Panc1 (cell line): ENCODE results near the gene ADGRV1. TPM values are rescaled to one million over a fixed set of nuclear protein-coding genes. Genes with fewer than 3 reads are reported as not detected.

ENCODE experiments used
- ATAC-seq: fragments of 200-7000 bp; cut with Tn5 transposase; 2 replicates; pipeline ENCODE4 v1.9.1; 2020; ENCODE audit warnings: mild to moderate bottlenecking, moderate library complexity
- BruUV-seq: library from RNA; stranded (reverse); fragments of 400-500 nt; replicated peaks from 2 replicates; lab custom pipeline; 2021; lab: Mats Ljungman, UMichigan
- CTCF ChIA-PET: fragments of 300-600 bp; sonication (Branson Sonifier 250); formaldehyde crosslinking; loops from one replicate; lab custom pipeline; 2022; ENCODE audit warnings: antibody characterized with exemption; lab: Charles Lee
- POLR2A ChIA-PET: fragments of 300-600 bp; sonication (Branson Sonifier 250); formaldehyde crosslinking; loops from one replicate; lab custom pipeline; 2022; ENCODE audit warnings: antibody characterized with exemption; lab: Charles Lee
- DNase-seq: peaks from one replicate; pipeline ENCODE4 v3.0.0-alpha.2; 2010; ENCODE audit warnings: low read depth, low spot score
- H3K27ac ChIP-seq: 2 replicates; pipeline ENCODE4 v1.5.1; 2011; ENCODE audit warnings: mild to moderate bottlenecking, low read length, inconsistent platforms
- H3K27me3 ChIP-seq: fragments of 200-500 bp; sonication (Bioruptor generic); 2 replicates; pipeline ENCODE4 v1.6.0; 2014; ENCODE audit warnings: low read length, inconsistent platforms; ENCODE audit not compliant: control insufficient read depth, insufficient read depth
- H3K36me3 ChIP-seq: fragments of 200-500 bp; sonication (Bioruptor generic); 2 replicates; pipeline ENCODE4 v1.5.1; 2014; ENCODE audit warnings: inconsistent platforms, mild to moderate bottlenecking, low read length, moderate library complexity; ENCODE audit not compliant: control insufficient read depth, insufficient read depth
- H3K4me1 ChIP-seq: 2 replicates; pipeline ENCODE4 v1.5.1; 2011; ENCODE audit warnings: inconsistent platforms, mild to moderate bottlenecking, low read length, moderate library complexity; ENCODE audit not compliant: control insufficient read depth, insufficient read depth
- H3K4me3 ChIP-seq, 2 experiments: 2 replicates each; pipeline ENCODE4 v1.5.1; 2011 to 2012; ENCODE audit warnings: low read depth in 2 of 2, low read length in 2 of 2, mild to moderate bottlenecking in 2 of 2, inconsistent platforms in 1 of 2, moderate library complexity in 1 of 2
- H3K9me3 ChIP-seq: fragments of 200-500 bp; sonication (Bioruptor generic); 2 replicates; pipeline ENCODE4 v1.5.1; 2014; ENCODE audit warnings: low read depth, mild to moderate bottlenecking, inconsistent platforms, low read length, moderate library complexity; ENCODE audit not compliant: control insufficient read depth, insufficient read depth
- POLR2AphosphoS5 ChIP-seq: IDR thresholded peaks from 2 replicates; pipeline ENCODE4 v1.6.1; 2012; ENCODE audit warnings: mild to moderate bottlenecking, low read depth, low read length, moderate library complexity
- SIN3A ChIP-seq: IDR thresholded peaks from 2 replicates; pipeline ENCODE4 v1.6.1; 2012; ENCODE audit warnings: low read depth, mild to moderate bottlenecking, low read length, moderate library complexity, borderline replicate concordance; ENCODE audit not compliant: insufficient read depth
- TCF7L2 ChIP-seq: IDR thresholded peaks from 2 replicates; pipeline ENCODE4 v1.6.1; 2011; ENCODE audit warnings: mild to moderate bottlenecking, low read depth, low read length, inconsistent platforms
- in situ Hi-C: cut with HindIII; loops from 2 replicates; pipeline ENCODE4 v1.10.0; 2016; ENCODE audit warnings: low sequenced_read_pairs, low pct_unique_long_range_greater_than_20kb
- intact Hi-C: fragments of 100-400 bp; cut with micrococcal nuclease; formaldehyde crosslinking; loops from one replicate; pipeline ENCODE4 v1.10.0; 2022; ENCODE audit not compliant: unreplicated experiment
- total RNA-seq: library from RNA; stranded (reverse); gene quantifications from one replicate; pipeline ENCODE4 v1.2.1, GENCODE V29; 2021; ENCODE audit not compliant: unreplicated experiment
- TF ChIP-seq, protein P1 (sequence below), 2 experiments: IDR thresholded peaks; 2 replicates each; pipeline ENCODE4 v1.6.1; 2011 to 2012; ENCODE audit warnings: low read depth in 2 of 2, control low read depth in 1 of 2, low read length in 1 of 2, mild to moderate bottlenecking in 1 of 2, moderate library complexity in 1 of 2; ENCODE audit not compliant: insufficient read depth in 1 of 2
- TF ChIP-seq, protein P2 (sequence below): fragments of 450-650 bp; IDR thresholded peaks from 2 replicates; pipeline ENCODE4 v1.5.1; 2017; ENCODE audit warnings: mild to moderate bottlenecking

ADGRV1 gene
- total RNA-seq, 1 experiment from 2014 or later = 0.49 TPM

DNA sequence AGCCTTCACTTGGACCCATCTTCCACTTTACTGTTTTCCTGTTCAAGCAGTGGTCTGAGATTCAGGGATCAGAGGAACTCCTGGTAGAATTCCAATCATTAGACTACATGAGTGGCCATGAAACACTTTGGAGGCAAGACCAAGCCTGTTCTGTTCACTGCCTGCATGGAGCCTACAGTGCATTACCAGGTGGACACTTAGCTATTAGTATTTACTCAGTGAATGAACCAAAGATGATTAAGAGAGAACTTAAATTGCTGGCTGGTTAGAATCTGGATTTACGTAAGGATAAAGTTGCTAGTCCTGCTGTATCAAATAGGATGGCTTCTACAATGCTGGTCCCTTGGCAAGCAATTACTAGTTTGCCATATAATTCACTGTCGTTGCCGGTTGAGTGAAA, 579.0 kb downstream of the ADGRV1 start:
- BruUV-seq = no TSS peak
- TF ChIP-seq, protein P1, sequence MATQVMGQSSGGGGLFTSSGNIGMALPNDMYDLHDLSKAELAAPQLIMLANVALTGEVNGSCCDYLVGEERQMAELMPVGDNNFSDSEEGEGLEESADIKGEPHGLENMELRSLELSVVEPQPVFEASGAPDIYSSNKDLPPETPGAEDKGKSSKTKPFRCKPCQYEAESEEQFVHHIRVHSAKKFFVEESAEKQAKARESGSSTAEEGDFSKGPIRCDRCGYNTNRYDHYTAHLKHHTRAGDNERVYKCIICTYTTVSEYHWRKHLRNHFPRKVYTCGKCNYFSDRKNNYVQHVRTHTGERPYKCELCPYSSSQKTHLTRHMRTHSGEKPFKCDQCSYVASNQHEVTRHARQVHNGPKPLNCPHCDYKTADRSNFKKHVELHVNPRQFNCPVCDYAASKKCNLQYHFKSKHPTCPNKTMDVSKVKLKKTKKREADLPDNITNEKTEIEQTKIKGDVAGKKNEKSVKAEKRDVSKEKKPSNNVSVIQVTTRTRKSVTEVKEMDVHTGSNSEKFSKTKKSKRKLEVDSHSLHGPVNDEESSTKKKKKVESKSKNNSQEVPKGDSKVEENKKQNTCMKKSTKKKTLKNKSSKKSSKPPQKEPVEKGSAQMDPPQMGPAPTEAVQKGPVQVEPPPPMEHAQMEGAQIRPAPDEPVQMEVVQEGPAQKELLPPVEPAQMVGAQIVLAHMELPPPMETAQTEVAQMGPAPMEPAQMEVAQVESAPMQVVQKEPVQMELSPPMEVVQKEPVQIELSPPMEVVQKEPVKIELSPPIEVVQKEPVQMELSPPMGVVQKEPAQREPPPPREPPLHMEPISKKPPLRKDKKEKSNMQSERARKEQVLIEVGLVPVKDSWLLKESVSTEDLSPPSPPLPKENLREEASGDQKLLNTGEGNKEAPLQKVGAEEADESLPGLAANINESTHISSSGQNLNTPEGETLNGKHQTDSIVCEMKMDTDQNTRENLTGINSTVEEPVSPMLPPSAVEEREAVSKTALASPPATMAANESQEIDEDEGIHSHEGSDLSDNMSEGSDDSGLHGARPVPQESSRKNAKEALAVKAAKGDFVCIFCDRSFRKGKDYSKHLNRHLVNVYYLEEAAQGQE (IDR thresholded peaks at IDR 0.05; ENCODE audit: insufficient read depth in 1 of 2, low read depth in 2 of 2, low read length in 1 of 2) = no peak
- TF ChIP-seq TCF7L2 = no peak
- TF ChIP-seq POLR2AphosphoS5 = no peak
- no peak for TF ChIP-seq SIN3A
- TF ChIP-seq, protein P2, sequence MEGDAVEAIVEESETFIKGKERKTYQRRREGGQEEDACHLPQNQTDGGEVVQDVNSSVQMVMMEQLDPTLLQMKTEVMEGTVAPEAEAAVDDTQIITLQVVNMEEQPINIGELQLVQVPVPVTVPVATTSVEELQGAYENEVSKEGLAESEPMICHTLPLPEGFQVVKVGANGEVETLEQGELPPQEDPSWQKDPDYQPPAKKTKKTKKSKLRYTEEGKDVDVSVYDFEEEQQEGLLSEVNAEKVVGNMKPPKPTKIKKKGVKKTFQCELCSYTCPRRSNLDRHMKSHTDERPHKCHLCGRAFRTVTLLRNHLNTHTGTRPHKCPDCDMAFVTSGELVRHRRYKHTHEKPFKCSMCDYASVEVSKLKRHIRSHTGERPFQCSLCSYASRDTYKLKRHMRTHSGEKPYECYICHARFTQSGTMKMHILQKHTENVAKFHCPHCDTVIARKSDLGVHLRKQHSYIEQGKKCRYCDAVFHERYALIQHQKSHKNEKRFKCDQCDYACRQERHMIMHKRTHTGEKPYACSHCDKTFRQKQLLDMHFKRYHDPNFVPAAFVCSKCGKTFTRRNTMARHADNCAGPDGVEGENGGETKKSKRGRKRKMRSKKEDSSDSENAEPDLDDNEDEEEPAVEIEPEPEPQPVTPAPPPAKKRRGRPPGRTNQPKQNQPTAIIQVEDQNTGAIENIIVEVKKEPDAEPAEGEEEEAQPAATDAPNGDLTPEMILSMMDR = no peak
- ATAC-seq (no peak), DNase-seq (no peak)
- H3K27me3 ChIP-seq = no peaks in the 10 kb centered on the region
- ChIA-PET POLR2A (no interaction called here), CTCF (no interaction called here)
- intact Hi-C loops (no loop called here), in situ Hi-C loops (no loop called here)
- H3K9me3 ChIP-seq = no peaks in the 10 kb centered on the region
- no peaks in the 10 kb centered on the region; the same call in 1 of the 2 replicates for H3K4me1 ChIP-seq
- no peak overlapping the region for H3K4me3 ChIP-seq
- no peak overlapping the region for H3K27ac ChIP-seq
- no peaks in the 10 kb centered on the region for H3K36me3 ChIP-seq

DNA sequence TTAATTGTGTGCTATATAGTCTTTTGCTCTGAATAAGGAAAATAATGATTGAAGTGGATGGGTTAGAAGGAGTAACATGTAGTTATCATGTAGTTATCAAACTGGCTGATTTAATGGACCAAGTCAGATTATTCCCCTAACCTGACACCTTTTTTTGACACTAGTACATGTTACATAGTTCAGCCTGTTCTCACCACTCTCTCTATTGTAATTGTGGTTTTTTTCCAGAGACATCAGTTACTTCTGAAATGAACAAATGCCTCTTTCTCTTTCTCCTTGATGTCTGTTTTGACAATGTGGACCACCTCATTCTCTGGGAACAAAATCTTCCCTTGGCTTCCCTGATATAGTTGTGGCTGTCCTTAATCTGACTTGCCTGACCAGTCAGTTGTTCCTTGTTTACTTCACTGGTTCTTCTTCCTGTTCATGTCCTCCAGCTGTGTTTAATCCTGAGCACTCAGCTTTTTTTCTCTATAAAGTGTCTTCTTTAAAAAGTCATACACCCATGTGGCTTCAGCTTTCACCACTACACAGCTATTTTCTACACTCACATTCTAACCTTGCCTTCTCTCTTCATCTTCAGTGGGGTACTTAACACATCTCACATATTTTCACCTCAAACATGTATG, 581.1 kb downstream of the ADGRV1 start:
- H3K4me3 ChIP-seq = no peak overlapping the region
- H3K36me3 ChIP-seq = no peaks in the 10 kb centered on the region
- in situ Hi-C loops = no loop called here
- no peak for TF ChIP-seq TCF7L2
- no peaks in the 10 kb centered on the region for H3K27me3 ChIP-seq
- no TSS peak for BruUV-seq
- intact Hi-C loops = no loop called here
- DNase-seq (no peak), ATAC-seq (no peak)
- ChIA-PET CTCF (interaction anchor here (0.6 kb wide), 1 partner anchor 293 kb away, joined by 3 read pairs; no protein-coding TSS in a partner anchor), POLR2A (no interaction called here)
- no peaks in the 10 kb centered on the region; the same call in 1 of the 2 replicates for H3K4me1 ChIP-seq
- H3K27ac ChIP-seq = no peak overlapping the region
- no peaks in the 10 kb centered on the region for H3K9me3 ChIP-seq

DNA sequence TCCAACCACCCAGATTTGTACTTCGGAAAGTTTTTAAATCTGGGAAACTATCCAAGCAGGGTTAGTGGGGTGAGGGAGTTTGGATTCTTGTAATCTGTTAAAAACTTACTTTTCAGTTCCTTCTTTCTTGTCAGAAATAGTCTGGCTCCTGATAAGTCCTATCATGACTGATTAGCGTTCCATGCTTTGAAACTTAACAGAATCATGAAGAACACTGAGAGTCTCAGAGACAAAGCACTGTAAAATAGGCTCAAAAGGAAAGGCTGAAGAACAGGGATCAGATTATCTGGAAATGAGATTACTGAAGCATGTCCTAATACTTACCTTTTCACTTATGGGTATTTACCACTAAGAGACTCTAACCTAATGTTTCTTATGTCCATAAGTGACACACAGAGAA, 582.1 kb downstream of the ADGRV1 start:
- no peak overlapping the region for H3K4me3 ChIP-seq
- DNase-seq = no peak
- no peak overlapping the region for H3K27ac ChIP-seq
- no TSS peak for BruUV-seq
- no peaks in the 10 kb centered on the region for H3K36me3 ChIP-seq
- H3K9me3 ChIP-seq = no peaks in the 10 kb centered on the region
- POLR2A ChIA-PET = no interaction called here
- TF ChIP-seq, protein P2 = no peak
- TF ChIP-seq SIN3A = no peak
- no peak for TF ChIP-seq TCF7L2
- TF ChIP-seq, protein P1 (IDR thresholded peaks at IDR 0.05; ENCODE audit: insufficient read depth in 1 of 2, low read depth in 2 of 2, low read length in 1 of 2) = no peak
- TF ChIP-seq POLR2AphosphoS5 = no peak
- in situ Hi-C loops = no loop called here
- ATAC-seq = no peak
- CTCF ChIA-PET = no interaction called here
- no peaks in the 10 kb centered on the region; the same call in 1 of the 2 replicates for H3K4me1 ChIP-seq
- H3K27me3 ChIP-seq = no peaks in the 10 kb centered on the region
- intact Hi-C loops = no loop called here
